SK-N-SH treated with all-trans-retinoic acid at 6 μM for 48 hours (cell line): ENCODE data around the gene NOL3.

Source experiments
- ATAC-seq: fragments of 200-7000 bp; cut with Tn5 transposase; 3 replicates; pipeline ENCODE4 v1.9.1; 2020; ENCODE audit warnings: mild to moderate bottlenecking, moderate library complexity
- ARNTL ChIP-seq: fragments of 450-650 bp; formaldehyde crosslinking; IDR thresholded peaks from 2 replicates; pipeline ENCODE4 v1.5.0; 2020; ENCODE audit warnings: low read depth, mild to moderate bottlenecking, moderate library complexity, borderline replicate concordance
- BACH2 ChIP-seq: fragments of 250-450 bp; sonication (Bioruptor Pico); IDR thresholded peaks from 2 replicates; pipeline ENCODE4 v1.9.0; 2021; ENCODE audit warnings: mild to moderate bottlenecking, borderline replicate concordance
- CREB5 ChIP-seq: fragments of 250-450 bp; sonication (Bioruptor Pico); IDR thresholded peaks from 2 replicates; pipeline ENCODE4 v1.5.1; 2020; ENCODE audit warnings: low read depth, mild to moderate bottlenecking, moderate library complexity
- CSDC2 ChIP-seq: fragments of 250-450 bp; sonication (Bioruptor Pico); IDR thresholded peaks from 2 replicates; pipeline ENCODE4 v1.5.0; 2020; ENCODE audit warnings: mild to moderate bottlenecking, moderate library complexity
- ESRRG ChIP-seq: fragments of 250-450 bp; sonication (Bioruptor Pico); IDR thresholded peaks from 2 replicates; pipeline ENCODE4 v1.6.1; 2021; ENCODE audit warnings: mild to moderate bottlenecking
- GLIS3 ChIP-seq: fragments of 250-450 bp; sonication (Bioruptor Pico); IDR thresholded peaks from 2 replicates; pipeline ENCODE4 v1.5.0; 2020; ENCODE audit warnings: mild to moderate bottlenecking, moderate library complexity
- ISL1 ChIP-seq: fragments of 250-450 bp; sonication (Bioruptor Pico); IDR thresholded peaks from 2 replicates; pipeline ENCODE4 v2.1.2; 2022; ENCODE audit warnings: mild to moderate bottlenecking, moderate library complexity
- OSR1 ChIP-seq: fragments of 250-450 bp; sonication (Bioruptor Pico); IDR thresholded peaks from 2 replicates; pipeline ENCODE4 v1.8.0; 2022; ENCODE audit warnings: moderate library complexity, mild to moderate bottlenecking, inconsistent platforms
- PPARA ChIP-seq: fragments of 250-450 bp; sonication (Bioruptor Pico); IDR thresholded peaks from 2 replicates; pipeline ENCODE4 v1.5.0; 2020; ENCODE audit warnings: mild to moderate bottlenecking, borderline replicate concordance
- RARB ChIP-seq: fragments of 250-450 bp; sonication (Bioruptor Pico); IDR thresholded peaks from 2 replicates; pipeline ENCODE4 v1.8.0; 2021; ENCODE audit warnings: mild to moderate bottlenecking, moderate library complexity
- SNAI2 ChIP-seq: fragments of 250-450 bp; sonication (Bioruptor Pico); IDR thresholded peaks from 2 replicates; pipeline ENCODE4 v1.5.0; 2020; ENCODE audit warnings: mild to moderate bottlenecking, moderate library complexity
- TCF4 ChIP-seq: fragments of 250-450 bp; sonication (Bioruptor Pico); IDR thresholded peaks from 2 replicates; pipeline ENCODE4 v1.8.0; 2021; ENCODE audit warnings: mild to moderate bottlenecking, moderate library complexity, borderline replicate concordance
- TOX ChIP-seq: fragments of 250-450 bp; sonication (Bioruptor Pico); IDR thresholded peaks from 2 replicates; pipeline ENCODE4 v1.8.0; 2021; ENCODE audit warnings: mild to moderate bottlenecking, moderate library complexity, borderline replicate concordance
- ZFP3 ChIP-seq: fragments of 250-450 bp; sonication (Bioruptor Pico); IDR thresholded peaks from 2 replicates; pipeline ENCODE4 v1.5.0; 2020; ENCODE audit warnings: mild to moderate bottlenecking, moderate library complexity
- ZFP30 ChIP-seq: fragments of 450-650 bp; formaldehyde crosslinking; IDR thresholded peaks from 2 replicates; pipeline ENCODE4 v1.5.0; 2022; ENCODE audit warnings: mild to moderate bottlenecking, moderate library complexity
- ZNF565 ChIP-seq: fragments of 450-650 bp; formaldehyde crosslinking; conservative IDR thresholded peaks from 2 replicates; pipeline ENCODE4 v1.5.0; 2020; ENCODE audit warnings: low read depth, mild to moderate bottlenecking, moderate library complexity
- ZNF70 ChIP-seq: fragments of 450-650 bp; formaldehyde crosslinking; IDR thresholded peaks from 2 replicates; pipeline ENCODE4 v1.5.0; 2020; ENCODE audit warnings: mild to moderate bottlenecking, moderate library complexity
- ZNF8 ChIP-seq: fragments of 450-650 bp; formaldehyde crosslinking; IDR thresholded peaks from 2 replicates; pipeline ENCODE4 v1.5.0; 2020; ENCODE audit warnings: mild to moderate bottlenecking, moderate library complexity
- TF ChIP-seq, protein P1 (sequence below): fragments of 250-450 bp; sonication (Bioruptor Pico); IDR thresholded peaks from 2 replicates; pipeline ENCODE4 v1.8.0; 2021; ENCODE audit warnings: low read depth, mild to moderate bottlenecking, moderate library complexity, borderline replicate concordance
- TF ChIP-seq, protein P2 (sequence below): fragments of 250-450 bp; sonication (Bioruptor Pico); IDR thresholded peaks from 2 replicates; pipeline ENCODE4 v1.5.1; 2021; ENCODE audit warnings: mild to moderate bottlenecking, moderate library complexity
- TF ChIP-seq, protein P3 (sequence below): fragments of 250-450 bp; sonication (Bioruptor Pico); IDR thresholded peaks from 2 replicates; pipeline ENCODE4 v1.8.0; 2020; ENCODE audit warnings: mild to moderate bottlenecking, moderate library complexity, borderline replicate concordance
- TF ChIP-seq, protein P4 (sequence below): fragments of 250-450 bp; sonication (Bioruptor Pico); IDR thresholded peaks from 2 replicates; pipeline ENCODE4 v1.5.0; 2020; ENCODE audit warnings: mild to moderate bottlenecking, moderate library complexity

The NOL3 gene

DNA sequence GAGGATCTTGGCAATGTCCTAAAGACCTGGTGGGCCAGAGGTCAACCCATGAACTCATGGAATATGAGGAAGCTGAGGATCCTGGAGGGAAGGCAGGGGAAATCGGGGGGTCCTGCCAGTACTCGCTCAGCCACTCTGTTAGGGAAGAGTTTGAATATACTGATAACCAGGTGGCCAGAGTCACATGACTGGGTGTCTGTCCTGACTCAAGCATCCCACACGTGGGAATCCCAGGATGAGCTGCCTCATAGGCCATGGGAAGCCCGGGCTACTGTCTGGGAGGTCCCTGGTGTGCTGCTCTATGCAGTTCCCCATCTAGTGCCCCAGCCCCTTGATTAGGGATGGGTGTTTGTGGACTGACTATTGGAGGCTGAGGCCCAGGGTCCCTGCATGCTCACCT lies 18.0 kb downstream of the NOL3 start:
- ATAC-seq = no peak
- no peak for TF ChIP-seq TCF4 (CRISPR knock-in tag)
- TF ChIP-seq, protein P1, sequence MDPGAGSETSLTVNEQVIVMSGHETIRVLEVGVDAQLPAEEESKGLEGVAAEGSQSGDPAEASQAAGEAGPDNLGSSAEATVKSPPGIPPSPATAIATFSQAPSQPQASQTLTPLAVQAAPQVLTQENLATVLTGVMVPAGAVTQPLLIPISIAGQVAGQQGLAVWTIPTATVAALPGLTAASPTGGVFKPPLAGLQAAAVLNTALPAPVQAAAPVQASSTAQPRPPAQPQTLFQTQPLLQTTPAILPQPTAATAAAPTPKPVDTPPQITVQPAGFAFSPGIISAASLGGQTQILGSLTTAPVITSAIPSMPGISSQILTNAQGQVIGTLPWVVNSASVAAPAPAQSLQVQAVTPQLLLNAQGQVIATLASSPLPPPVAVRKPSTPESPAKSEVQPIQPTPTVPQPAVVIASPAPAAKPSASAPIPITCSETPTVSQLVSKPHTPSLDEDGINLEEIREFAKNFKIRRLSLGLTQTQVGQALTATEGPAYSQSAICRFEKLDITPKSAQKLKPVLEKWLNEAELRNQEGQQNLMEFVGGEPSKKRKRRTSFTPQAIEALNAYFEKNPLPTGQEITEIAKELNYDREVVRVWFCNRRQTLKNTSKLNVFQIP (CRISPR knock-in tag) = no peak
- no peak for TF ChIP-seq ZNF8
- TF ChIP-seq GLIS3 (CRISPR knock-in tag) = no peak
- no peak for TF ChIP-seq OSR1
- no peak for TF ChIP-seq ARNTL (CRISPR knock-in tag)
- TF ChIP-seq ZFP3 = no peak
- TF ChIP-seq CREB5 (CRISPR knock-in tag) = no peak
- no peak for TF ChIP-seq BACH2 (CRISPR knock-in tag)

DNA sequence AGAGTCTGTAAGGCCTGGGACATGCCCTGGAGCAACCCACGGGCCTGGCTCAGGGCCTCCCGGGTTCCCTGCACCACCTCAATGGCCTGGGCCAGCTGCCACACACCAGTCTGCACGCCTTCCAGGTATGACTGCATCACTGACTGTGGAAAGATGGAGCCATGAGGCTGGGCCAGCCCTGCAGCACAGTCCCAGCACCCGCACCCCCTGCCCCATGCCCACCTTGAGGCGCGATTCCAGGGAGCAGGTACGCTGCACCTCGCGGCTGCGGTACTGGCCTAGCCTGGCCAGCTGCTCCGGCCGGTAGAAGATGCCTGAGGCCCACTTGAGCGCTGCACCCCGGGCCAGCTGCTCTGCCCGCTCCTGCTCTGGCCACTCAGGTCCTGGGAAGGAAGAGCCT lies 18.5 kb downstream of the NOL3 start:
- ATAC-seq = no peak
- TF ChIP-seq, protein P2, sequence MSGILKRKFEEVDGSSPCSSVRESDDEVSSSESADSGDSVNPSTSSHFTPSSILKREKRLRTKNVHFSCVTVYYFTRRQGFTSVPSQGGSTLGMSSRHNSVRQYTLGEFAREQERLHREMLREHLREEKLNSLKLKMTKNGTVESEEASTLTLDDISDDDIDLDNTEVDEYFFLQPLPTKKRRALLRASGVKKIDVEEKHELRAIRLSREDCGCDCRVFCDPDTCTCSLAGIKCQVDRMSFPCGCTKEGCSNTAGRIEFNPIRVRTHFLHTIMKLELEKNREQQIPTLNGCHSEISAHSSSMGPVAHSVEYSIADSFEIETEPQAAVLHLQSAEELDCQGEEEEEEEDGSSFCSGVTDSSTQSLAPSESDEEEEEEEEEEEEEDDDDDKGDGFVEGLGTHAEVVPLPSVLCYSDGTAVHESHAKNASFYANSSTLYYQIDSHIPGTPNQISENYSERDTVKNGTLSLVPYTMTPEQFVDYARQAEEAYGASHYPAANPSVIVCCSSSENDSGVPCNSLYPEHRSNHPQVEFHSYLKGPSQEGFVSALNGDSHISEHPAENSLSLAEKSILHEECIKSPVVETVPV (CRISPR knock-in tag) = no peak
- TF ChIP-seq ISL1 (no peak), GLIS3 (CRISPR knock-in tag) (no peak), CSDC2 (no peak), RARB (CRISPR knock-in tag) (no peak), SNAI2 (CRISPR knock-in tag) (no peak)

DNA sequence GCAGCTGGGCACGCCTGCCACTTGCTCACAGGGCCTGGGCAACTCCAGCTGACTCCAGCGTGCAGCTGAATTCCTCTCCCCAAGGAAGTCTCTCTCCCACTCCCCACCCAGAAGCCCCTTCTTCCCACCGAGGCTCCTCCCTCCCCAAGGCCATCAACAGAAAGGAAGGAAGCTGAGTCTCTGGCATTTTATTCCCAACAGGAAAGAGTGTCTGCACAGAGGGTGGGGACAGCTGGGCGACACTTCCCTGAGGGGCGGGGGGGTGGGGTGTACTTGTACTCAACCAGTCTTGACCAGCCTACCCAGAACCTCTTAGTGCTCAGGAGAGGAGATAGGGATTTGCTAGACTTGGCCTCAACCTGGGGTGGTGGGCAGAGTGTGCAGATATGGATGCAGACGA lies 19.7 kb downstream of the NOL3 start, which contains the start of gene EXOC3L1:
EXOC3L1 (minus strand) TSS at position 96 of the 400 bp plus-strand sequence. CDS start 460 bp downstream, outside the sequence.
- TF ChIP-seq, protein P2 (CRISPR knock-in tag) = no peak
- TF ChIP-seq ZNF565 (CRISPR knock-in tag) (no peak), PPARA (CRISPR knock-in tag) (no peak), ARNTL (CRISPR knock-in tag) (no peak), RARB (CRISPR knock-in tag) (no peak), ZFP30 (CRISPR knock-in tag) (no peak), SNAI2 (CRISPR knock-in tag) (no peak), BACH2 (CRISPR knock-in tag) (no peak), ZNF8 (no peak), ESRRG (CRISPR knock-in tag) (no peak), ZFP3 (no peak), CREB5 (CRISPR knock-in tag) (no peak), TCF4 (CRISPR knock-in tag) (no peak), ISL1 (no peak), ZNF70 (no peak), TOX (CRISPR knock-in tag) (no peak), CSDC2 (no peak)
- TF ChIP-seq, protein P3, sequence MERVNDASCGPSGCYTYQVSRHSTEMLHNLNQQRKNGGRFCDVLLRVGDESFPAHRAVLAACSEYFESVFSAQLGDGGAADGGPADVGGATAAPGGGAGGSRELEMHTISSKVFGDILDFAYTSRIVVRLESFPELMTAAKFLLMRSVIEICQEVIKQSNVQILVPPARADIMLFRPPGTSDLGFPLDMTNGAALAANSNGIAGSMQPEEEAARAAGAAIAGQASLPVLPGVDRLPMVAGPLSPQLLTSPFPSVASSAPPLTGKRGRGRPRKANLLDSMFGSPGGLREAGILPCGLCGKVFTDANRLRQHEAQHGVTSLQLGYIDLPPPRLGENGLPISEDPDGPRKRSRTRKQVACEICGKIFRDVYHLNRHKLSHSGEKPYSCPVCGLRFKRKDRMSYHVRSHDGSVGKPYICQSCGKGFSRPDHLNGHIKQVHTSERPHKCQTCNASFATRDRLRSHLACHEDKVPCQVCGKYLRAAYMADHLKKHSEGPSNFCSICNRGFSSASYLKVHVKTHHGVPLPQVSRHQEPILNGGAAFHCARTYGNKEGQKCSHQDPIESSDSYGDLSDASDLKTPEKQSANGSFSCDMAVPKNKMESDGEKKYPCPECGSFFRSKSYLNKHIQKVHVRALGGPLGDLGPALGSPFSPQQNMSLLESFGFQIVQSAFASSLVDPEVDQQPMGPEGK (CRISPR knock-in tag) = no peak
- TF ChIP-seq, protein P1 (CRISPR knock-in tag) = no peak
- TF ChIP-seq, protein P4, sequence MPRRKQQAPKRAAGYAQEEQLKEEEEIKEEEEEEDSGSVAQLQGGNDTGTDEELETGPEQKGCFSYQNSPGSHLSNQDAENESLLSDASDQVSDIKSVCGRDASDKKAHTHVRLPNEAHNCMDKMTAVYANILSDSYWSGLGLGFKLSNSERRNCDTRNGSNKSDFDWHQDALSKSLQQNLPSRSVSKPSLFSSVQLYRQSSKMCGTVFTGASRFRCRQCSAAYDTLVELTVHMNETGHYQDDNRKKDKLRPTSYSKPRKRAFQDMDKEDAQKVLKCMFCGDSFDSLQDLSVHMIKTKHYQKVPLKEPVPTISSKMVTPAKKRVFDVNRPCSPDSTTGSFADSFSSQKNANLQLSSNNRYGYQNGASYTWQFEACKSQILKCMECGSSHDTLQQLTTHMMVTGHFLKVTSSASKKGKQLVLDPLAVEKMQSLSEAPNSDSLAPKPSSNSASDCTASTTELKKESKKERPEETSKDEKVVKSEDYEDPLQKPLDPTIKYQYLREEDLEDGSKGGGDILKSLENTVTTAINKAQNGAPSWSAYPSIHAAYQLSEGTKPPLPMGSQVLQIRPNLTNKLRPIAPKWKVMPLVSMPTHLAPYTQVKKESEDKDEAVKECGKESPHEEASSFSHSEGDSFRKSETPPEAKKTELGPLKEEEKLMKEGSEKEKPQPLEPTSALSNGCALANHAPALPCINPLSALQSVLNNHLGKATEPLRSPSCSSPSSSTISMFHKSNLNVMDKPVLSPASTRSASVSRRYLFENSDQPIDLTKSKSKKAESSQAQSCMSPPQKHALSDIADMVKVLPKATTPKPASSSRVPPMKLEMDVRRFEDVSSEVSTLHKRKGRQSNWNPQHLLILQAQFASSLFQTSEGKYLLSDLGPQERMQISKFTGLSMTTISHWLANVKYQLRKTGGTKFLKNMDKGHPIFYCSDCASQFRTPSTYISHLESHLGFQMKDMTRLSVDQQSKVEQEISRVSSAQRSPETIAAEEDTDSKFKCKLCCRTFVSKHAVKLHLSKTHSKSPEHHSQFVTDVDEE (CRISPR knock-in tag) = no peak
- ATAC-seq = no peak
